SU-DHL-6 (cell line): ENCODE results near the gene MED12L.

ENCODE experiments used
- H2AFZ ChIP-seq: fragments of 200-600 bp; sonication (generic); 2 replicates; pipeline ENCODE4 v1.6.1; 2014; ENCODE audit warnings: low read depth, mild to moderate bottlenecking, moderate library complexity, mixed read lengths, antibody characterized with exemption, low read length; ENCODE audit not compliant: severe bottlenecking
- H3F3A ChIP-seq: fragments of 200-600 bp; shearing (Covaris generic); 2 replicates; pipeline ENCODE4 v1.6.0; 2016; ENCODE audit warnings: antibody characterized with exemption, mild to moderate bottlenecking; ENCODE audit not compliant: insufficient read depth
- H3K27ac ChIP-seq: fragments of 200-600 bp; sonication (generic); 2 replicates; pipeline ENCODE4 v1.5.1; 2016; ENCODE audit warnings: low read depth, mild to moderate bottlenecking, low read length, moderate library complexity, mixed read lengths
- H3K27me3 ChIP-seq: fragments of 200-600 bp; sonication (generic), shearing (Covaris generic); 2 replicates; pipeline ENCODE4 v1.6.0; 2014; ENCODE audit warnings: mild to moderate bottlenecking, low read length
- H3K36me3 ChIP-seq: fragments of 200-600 bp; sonication (generic); 2 replicates; pipeline ENCODE4 v1.6.1; 2014; ENCODE audit warnings: mild to moderate bottlenecking, low read length, mixed read lengths
- H3K4me2 ChIP-seq: fragments of 300-600, 200-600 bp; shearing (Covaris generic), sonication (generic); 2 replicates; pipeline ENCODE4 v1.6.0; 2014; ENCODE audit warnings: low read length, low read depth, mild to moderate bottlenecking; ENCODE audit not compliant: poor library complexity, severe bottlenecking
- H3K4me3 ChIP-seq: fragments of 200-600 bp; sonication (generic); 2 replicates; pipeline ENCODE4 v1.5.1; 2014; ENCODE audit warnings: antibody characterized with exemption, low read length, mild to moderate bottlenecking, mixed read lengths; ENCODE audit not compliant: insufficient read depth, poor library complexity, severe bottlenecking
- H3K79me2 ChIP-seq: fragments of 200-600 bp; sonication (generic); 2 replicates; pipeline ENCODE4 v1.6.1; 2014; ENCODE audit warnings: mild to moderate bottlenecking, low read length, moderate library complexity; ENCODE audit not compliant: insufficient read depth
- H3K9ac ChIP-seq: fragments of 200-600 bp; sonication (generic); 2 replicates; pipeline ENCODE4 v1.7.0; 2014; ENCODE audit warnings: mild to moderate bottlenecking, low read length
- H3K9me2 ChIP-seq: fragments of 200-600 bp; sonication (generic); replicated peaks from 2 replicates; pipeline ENCODE4 v1.6.1; 2014; ENCODE audit warnings: low read length; ENCODE audit not compliant: insufficient read depth
- H3K9me3 ChIP-seq: fragments of 200-600 bp; sonication (generic); 2 replicates; pipeline ENCODE4 v1.6.1; 2014; ENCODE audit warnings: low read length, mixed read lengths; ENCODE audit not compliant: insufficient read depth
- H4K20me1 ChIP-seq: fragments of 200-600 bp; sonication (generic); 2 replicates; pipeline ENCODE4 v1.6.1; 2014; ENCODE audit warnings: low read depth, mild to moderate bottlenecking, antibody characterized with exemption, low read length, moderate library complexity, mixed read lengths
- EZH2phosphoT487 ChIP-seq: fragments of 200-600 bp; sonication (generic), shearing (Covaris generic); conservative IDR thresholded peaks from 2 replicates; pipeline ENCODE4 v1.6.1; 2018; ENCODE audit warnings: mild to moderate bottlenecking, antibody characterized with exemption, low read length, moderate library complexity, mixed read lengths
- TF ChIP-seq, protein P1 (sequence below): fragments of 200-600 bp; sonication (generic); IDR thresholded peaks from one replicate; pipeline ENCODE4 v1.5.1; 2017; ENCODE audit warnings: antibody characterized with exemption, mild to moderate bottlenecking, low read length, moderate library complexity; ENCODE audit not compliant: insufficient read depth, poor library complexity, severe bottlenecking

The MED12L gene

DNA sequence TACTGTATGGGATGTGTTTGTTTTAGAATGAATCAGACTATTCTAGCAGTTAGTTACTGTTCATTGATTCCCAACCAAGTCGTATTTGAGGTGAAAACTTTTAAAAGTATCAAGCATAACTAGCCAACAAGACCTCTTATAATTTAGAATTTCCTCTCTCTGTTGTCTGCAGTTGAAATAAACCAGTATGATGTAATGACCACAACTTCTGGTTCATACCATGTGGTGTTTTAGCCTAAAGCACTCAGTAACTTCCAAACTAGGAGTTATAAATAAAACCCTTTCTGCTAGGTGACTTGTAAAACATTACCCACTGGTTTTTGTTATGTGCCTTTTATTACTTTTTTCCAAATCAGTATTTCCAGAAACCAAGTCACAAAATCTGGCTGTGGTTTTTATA is 318.9 kb downstream of the MED12L start:
- Histone ChIP-seq H3K9me3 (no peaks in the 10 kb centered on the region), H3K27ac (peak overlapping the region; percentile 38; the same call in 1 of the 2 replicates), H3K4me2 (peak overlapping the region; percentile 31), H3K36me3 (peaks cover 15% of the 10 kb centered on the region; the same call in 1 of the 2 replicates), H2AFZ (no peak overlapping the region), H3K79me2 (no peaks in the 10 kb centered on the region), H3K9ac (no peak overlapping the region), H3K9me2 (no peaks in the 10 kb centered on the region), H3K27me3 (no peaks in the 10 kb centered on the region), H3F3A (no peaks in the 10 kb centered on the region), H4K20me1 (no peaks in the 10 kb centered on the region), H3K4me3 (no peak overlapping the region)
- TF ChIP-seq EZH2phosphoT487: no peak
- TF ChIP-seq, protein P1, sequence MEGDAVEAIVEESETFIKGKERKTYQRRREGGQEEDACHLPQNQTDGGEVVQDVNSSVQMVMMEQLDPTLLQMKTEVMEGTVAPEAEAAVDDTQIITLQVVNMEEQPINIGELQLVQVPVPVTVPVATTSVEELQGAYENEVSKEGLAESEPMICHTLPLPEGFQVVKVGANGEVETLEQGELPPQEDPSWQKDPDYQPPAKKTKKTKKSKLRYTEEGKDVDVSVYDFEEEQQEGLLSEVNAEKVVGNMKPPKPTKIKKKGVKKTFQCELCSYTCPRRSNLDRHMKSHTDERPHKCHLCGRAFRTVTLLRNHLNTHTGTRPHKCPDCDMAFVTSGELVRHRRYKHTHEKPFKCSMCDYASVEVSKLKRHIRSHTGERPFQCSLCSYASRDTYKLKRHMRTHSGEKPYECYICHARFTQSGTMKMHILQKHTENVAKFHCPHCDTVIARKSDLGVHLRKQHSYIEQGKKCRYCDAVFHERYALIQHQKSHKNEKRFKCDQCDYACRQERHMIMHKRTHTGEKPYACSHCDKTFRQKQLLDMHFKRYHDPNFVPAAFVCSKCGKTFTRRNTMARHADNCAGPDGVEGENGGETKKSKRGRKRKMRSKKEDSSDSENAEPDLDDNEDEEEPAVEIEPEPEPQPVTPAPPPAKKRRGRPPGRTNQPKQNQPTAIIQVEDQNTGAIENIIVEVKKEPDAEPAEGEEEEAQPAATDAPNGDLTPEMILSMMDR: no peak

- H3K4me2 ChIP-seq: no peak overlapping the region
- no peak overlapping the region for H2AFZ ChIP-seq
- TF ChIP-seq, protein P1: no peak
- no peak for TF ChIP-seq EZH2phosphoT487
- H3K27me3 ChIP-seq: no peaks in the 10 kb centered on the region
- H3K9ac ChIP-seq: no peak overlapping the region
- H3F3A ChIP-seq: peaks cover 23% of the 10 kb centered on the region; the same call in 1 of the 2 replicates
- H3K9me3 ChIP-seq: no peaks in the 10 kb centered on the region
- no peaks in the 10 kb centered on the region for H4K20me1 ChIP-seq
- H3K36me3 ChIP-seq: peaks cover 6% of the 10 kb centered on the region
- peak overlapping the region; percentile 18; the same call in 1 of the 2 replicates for H3K27ac ChIP-seq
- H3K79me2 ChIP-seq: no peaks in the 10 kb centered on the region
- no peak overlapping the region for H3K4me3 ChIP-seq
- H3K9me2 ChIP-seq: no peaks in the 10 kb centered on the region
These were observed 322.5 kb downstream of the MED12L start for GRCh38 chr3:151407928-151408327.

- no peaks in the 10 kb centered on the region for H4K20me1 ChIP-seq
- H3K9me2 ChIP-seq: no peaks in the 10 kb centered on the region
- no peak overlapping the region for H3K4me3 ChIP-seq
- peaks cover 23% of the 10 kb centered on the region; the same call in 1 of the 2 replicates for H3F3A ChIP-seq
- H3K27me3 ChIP-seq: no peaks in the 10 kb centered on the region
- peak overlapping the region; percentile 24; the same call in 1 of the 2 replicates for H3K9ac ChIP-seq
- H3K27ac ChIP-seq: peak overlapping the region; percentile 90
- H3K4me2 ChIP-seq: peak overlapping the region; percentile 44
- no peaks in the 10 kb centered on the region for H3K9me3 ChIP-seq
- H3K36me3 ChIP-seq: peaks cover 3% of the 10 kb centered on the region
- no peaks in the 10 kb centered on the region for H3K79me2 ChIP-seq
- TF ChIP-seq, protein P1: no peak
- no peak for TF ChIP-seq EZH2phosphoT487
- H2AFZ ChIP-seq: no peak overlapping the region
These were observed 325.6 kb downstream of the MED12L start for GRCh38 chr3:151410891-151411559.
